Measurements from ENCODE around the gene SLC25A6. TPM values are rescaled to one million over a fixed set of nuclear protein-coding genes. Genes with fewer than 3 reads are reported as not detected.

Gene SLC25A6
- total and polyA plus RNA-seq, 2 of the 13 experiments (the other 11 are each of a cell fraction or from before 2014, with no cell fraction given) = 138 to 581 TPM

DNA sequence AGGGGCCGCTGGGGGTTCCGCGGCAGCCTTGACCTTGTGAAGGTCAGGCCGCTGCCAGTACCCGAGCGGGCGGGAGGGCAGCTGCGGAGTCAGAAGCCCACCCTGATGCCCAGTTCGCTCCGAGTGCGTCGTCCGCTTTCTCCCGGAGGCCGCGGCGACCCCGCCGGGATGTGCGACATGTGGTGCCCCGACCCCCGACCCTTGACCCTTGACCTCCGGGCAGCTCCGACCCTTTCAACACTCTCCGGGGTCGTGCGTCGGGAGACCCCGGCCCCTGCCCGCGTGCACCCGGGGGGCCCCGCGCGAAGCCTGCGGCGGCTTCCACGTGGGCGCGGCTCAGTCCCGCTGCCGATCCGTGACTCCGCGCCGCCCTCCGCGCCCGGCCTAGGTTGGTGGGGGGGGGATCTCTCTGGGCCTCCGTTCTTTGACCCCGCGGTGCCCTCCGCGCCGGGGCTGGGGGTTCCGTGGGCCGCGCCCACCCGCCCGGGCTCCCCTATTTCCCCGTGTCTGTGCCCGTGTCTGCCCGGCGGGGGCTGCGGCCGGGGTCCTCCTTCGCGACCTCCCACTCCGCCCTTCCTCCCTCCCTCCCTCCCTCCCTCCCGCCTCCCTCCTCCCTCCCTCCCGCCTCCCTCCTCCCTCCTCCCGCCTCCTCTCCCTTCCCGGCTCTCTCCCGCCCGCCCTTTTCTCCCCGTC, 609 bp upstream of the SLC25A6 start (continued):
- TF ChIP-seq, protein P1, sequence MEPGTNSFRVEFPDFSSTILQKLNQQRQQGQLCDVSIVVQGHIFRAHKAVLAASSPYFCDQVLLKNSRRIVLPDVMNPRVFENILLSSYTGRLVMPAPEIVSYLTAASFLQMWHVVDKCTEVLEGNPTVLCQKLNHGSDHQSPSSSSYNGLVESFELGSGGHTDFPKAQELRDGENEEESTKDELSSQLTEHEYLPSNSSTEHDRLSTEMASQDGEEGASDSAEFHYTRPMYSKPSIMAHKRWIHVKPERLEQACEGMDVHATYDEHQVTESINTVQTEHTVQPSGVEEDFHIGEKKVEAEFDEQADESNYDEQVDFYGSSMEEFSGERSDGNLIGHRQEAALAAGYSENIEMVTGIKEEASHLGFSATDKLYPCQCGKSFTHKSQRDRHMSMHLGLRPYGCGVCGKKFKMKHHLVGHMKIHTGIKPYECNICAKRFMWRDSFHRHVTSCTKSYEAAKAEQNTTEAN (CRISPR knock-in tag; conservative IDR thresholded peaks at IDR 0.05) = 0 out of 2 replicates have a peak, but pooled peaks have one; percentile 30
- TF ChIP-seq ZNF746 (CRISPR knock-in tag; IDR thresholded peaks at IDR 0.05) (peak; percentile 99), PCBP1 (IDR thresholded peaks at IDR 0.05; ENCODE audit: borderline replicate concordance, low read depth, low read length) (peak; percentile 53; the same call in 1 of the 2 replicates), ZNF615 (CRISPR knock-in tag; IDR thresholded peaks at IDR 0.05; ENCODE audit: borderline replicate concordance) (no peak), ZNF790 (CRISPR knock-in tag; IDR thresholded peaks at IDR 0.05; ENCODE audit: borderline replicate concordance) (0 out of 2 replicates have a peak, but pooled peaks have one; percentile 14), GATA4 (IDR thresholded peaks at IDR 0.05; ENCODE audit: borderline replicate concordance, low read depth) (no peak), ELF1 (CRISPR knock-in tag; IDR thresholded peaks at IDR 0.05) (peak; percentile 33; the same call in 1 of the 2 replicates), ZNF281 (CRISPR knock-in tag; IDR thresholded peaks at IDR 0.05; ENCODE audit: borderline replicate concordance) (peak; percentile 27; the same call in 1 of the 2 replicates), ZNF224 (CRISPR knock-in tag; IDR thresholded peaks at IDR 0.05) (0 out of 2 replicates have a peak, but pooled peaks have one; percentile 61), JUNB (CRISPR knock-in tag; IDR thresholded peaks at IDR 0.05; ENCODE audit: borderline replicate concordance) (no peak), DNMT3B (CRISPR knock-in tag; conservative IDR thresholded peaks at IDR 0.05) (no peak), RXRB (CRISPR knock-in tag; IDR thresholded peaks at IDR 0.05; ENCODE audit: borderline replicate concordance) (peak; percentile 83), ZFP62 (CRISPR knock-in tag; IDR thresholded peaks at IDR 0.05) (no peak), HNF1A (IDR thresholded peaks at IDR 0.05; ENCODE audit: low read depth) (no peak), HNF1A (CRISPR knock-in tag; IDR thresholded peaks at IDR 0.05; ENCODE audit: borderline replicate concordance) (no peak), ZNF678 (CRISPR knock-in tag; IDR thresholded peaks at IDR 0.05) (0 out of 2 replicates have a peak, but pooled peaks have one; percentile 16), ZMAT3 (CRISPR knock-in tag; conservative IDR thresholded peaks at IDR 0.05) (0 out of 2 replicates have a peak, but pooled peaks have one; percentile 17), ATF7-NPFF (CRISPR knock-in tag; IDR thresholded peaks at IDR 0.05; ENCODE audit: low read depth) (no peak; the same call in 1 of the 2 replicates), ZNF543 (CRISPR knock-in tag; IDR thresholded peaks at IDR 0.05) (0 out of 2 replicates have a peak, but pooled peaks have one; percentile 1)
- TF ChIP-seq, protein P2, sequence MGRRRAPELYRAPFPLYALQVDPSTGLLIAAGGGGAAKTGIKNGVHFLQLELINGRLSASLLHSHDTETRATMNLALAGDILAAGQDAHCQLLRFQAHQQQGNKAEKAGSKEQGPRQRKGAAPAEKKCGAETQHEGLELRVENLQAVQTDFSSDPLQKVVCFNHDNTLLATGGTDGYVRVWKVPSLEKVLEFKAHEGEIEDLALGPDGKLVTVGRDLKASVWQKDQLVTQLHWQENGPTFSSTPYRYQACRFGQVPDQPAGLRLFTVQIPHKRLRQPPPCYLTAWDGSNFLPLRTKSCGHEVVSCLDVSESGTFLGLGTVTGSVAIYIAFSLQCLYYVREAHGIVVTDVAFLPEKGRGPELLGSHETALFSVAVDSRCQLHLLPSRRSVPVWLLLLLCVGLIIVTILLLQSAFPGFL (CRISPR knock-in tag; IDR thresholded peaks at IDR 0.05) = no peak
